Measurements from ENCODE around the gene H2AZ2. TPM values are rescaled to one million over a fixed set of nuclear protein-coding genes. Genes with fewer than 3 reads are reported as not detected.

Gene H2AZ2
- total RNA-seq (125 and 129 TPM in 2 replicates), polyA plus RNA-seq (55.3 and 72.6 TPM in 2 replicates), polyA minus RNA-seq (42.4 and 56.9 TPM in 2 replicates)
- total RNA-seq (2013), result 94.6 TPM

DNA sequence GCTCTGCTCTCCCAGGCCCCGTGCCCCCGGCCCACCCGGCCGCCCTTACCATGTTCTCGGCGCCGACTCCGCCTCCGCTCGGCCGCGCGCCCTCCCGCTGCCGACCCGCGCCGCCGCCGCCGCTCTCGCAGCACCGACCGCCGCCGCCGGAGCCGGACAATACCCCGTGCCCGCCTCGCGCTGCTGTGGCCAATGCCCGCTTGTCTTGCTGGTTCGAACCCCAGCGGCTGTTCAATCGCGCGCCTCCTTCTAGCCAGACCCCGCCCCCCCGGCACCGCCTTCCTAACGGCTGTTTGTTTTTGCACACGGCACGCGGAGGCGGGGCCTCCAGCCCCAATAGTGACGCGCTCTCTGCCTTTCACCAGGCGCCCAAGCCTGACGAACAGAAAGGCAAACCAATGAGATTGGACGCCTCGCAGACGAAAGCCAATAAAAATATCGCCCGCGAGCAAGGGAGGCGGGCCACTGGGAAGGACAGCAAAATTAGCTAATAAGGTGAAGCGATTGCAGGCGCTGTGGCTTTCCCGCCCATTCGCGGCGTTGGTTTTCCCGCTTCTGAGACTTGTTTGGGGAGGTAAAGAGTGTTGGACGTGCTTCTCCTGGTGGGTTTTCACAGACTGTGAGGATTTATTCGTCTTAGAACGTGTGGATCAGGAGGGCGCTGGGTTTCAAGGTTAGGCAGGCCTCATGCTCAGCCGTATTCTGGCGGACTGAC lies at the start of gene H2AZ2:
Gene H2AZ2, minus strand, starts transcription at position 168 of the 715 bp plus-strand sequence. Its CDS starts 116 bp downstream, at position 52.
- POLR2A ChIA-PET, result interaction anchor here (0.6 to 2.4 kb wide), 17 partner anchors 13 to 779 kb away, joined by 3 to 11 read pairs (median 6); partner anchors contain the start of genes DDX56, OGDH, PPIA and PURB
- peaks cover 33% of the 10 kb centered on the region for H3K79me2 ChIP-seq (ENCODE audit: control insufficient read depth, insufficient read depth, low read length)
- peaks cover 16 to 24% of the 10 kb centered on the region in 2 donors for H3K4me1 ChIP-seq (ENCODE audit: control insufficient read depth in 2 of 2, insufficient read depth in 2 of 2, low read length in 2 of 2)
- peak within 1 kb of the TSS; percentile 92 for H3K4me2 ChIP-seq (replicated peaks; ENCODE audit: low read depth, low read length, poor library complexity, severe bottlenecking)
- Mint-ChIP-seq H3K27me3 (no peaks in the 10 kb centered on the region), H3K9me3 (ENCODE audit: insufficient read depth) (no peaks in the 10 kb centered on the region), H3K4me3 (peak within 1 kb of the TSS; percentile 99), H3K4me1 (peaks cover 31% of the 10 kb centered on the region), H3K27ac (peak within 1 kb of the TSS; percentile 100)
- H3K9me3 ChIP-seq (ENCODE audit: control extremely low read depth in 1 of 3, control insufficient read depth in 2 of 3, insufficient read depth in 1 of 3, low read length in 2 of 3), result no peaks in the 10 kb centered on the region
- WGBS (ENCODE audit: insufficient coverage), result under 1% methylated on average over 70 of the region's 70 CpGs
- no peaks in the 10 kb centered on the region for H3K36me3 ChIP-seq (replicated peaks in 1 of 2; ENCODE audit: control extremely low read depth in 1 of 2, control insufficient read depth in 1 of 2, extremely low read depth in 1 of 2, insufficient read depth in 2 of 2, low read length in 1 of 2)
- CTCF ChIA-PET, result interaction anchor here (0.7 to 7.0 kb wide), 29 partner anchors 9 to 289 kb away, joined by 3 to 54 read pairs (median 5); partner anchors contain the start of genes DDX56, OGDH, PPIA and TMED4
- peaks cover 15% of the 10 kb centered on the region for H4K20me1 ChIP-seq (ENCODE audit: control insufficient read depth, insufficient read depth, low read length, poor library complexity, severe bottlenecking)
- ATAC-seq (ENCODE audit: low read depth), result peak; percentile 80
- intact Hi-C loops (cut with micrococcal nuclease), result loop anchor here (1.0 to 5.0 kb wide), 16 partner anchors 9 to 606 kb away; partner anchors contain the start of genes CCM2, NUDCD3, OGDH and PPIA
- peak within 1 kb of the TSS; percentile 93 for H2AFZ ChIP-seq (ENCODE audit: insufficient read depth, low read depth, low read length, poor library complexity, severe bottlenecking)
- DNase-seq, result peak; percentile 100
- H3K4me3 ChIP-seq (ENCODE audit: control extremely low read depth in 1 of 5, extremely low read depth in 1 of 5, insufficient read depth in 1 of 5, low read depth in 2 of 5, low read length in 4 of 5), result peak within 1 kb of the TSS; percentile 67 to 97 (median 85)
- TF ChIP-seq EZH2 (IDR thresholded peaks at IDR 0.05; ENCODE audit: borderline replicate concordance, insufficient read depth, low read depth, low read length, poor library complexity, severe bottlenecking), result no peak
- peak; percentile 35 for TF ChIP-seq CTCF (IDR thresholded peaks at IDR 0.05)
- H3K27ac ChIP-seq (ENCODE audit: low read length in 2 of 2), result peak within 1 kb of the TSS; percentile 94
- H3K9ac ChIP-seq (ENCODE audit: low read length), result peak within 1 kb of the TSS; percentile 73
- no peaks in the 10 kb centered on the region for H3K27me3 ChIP-seq (replicated peaks in 1 of 4; ENCODE audit: control extremely low read depth in 1 of 4, control insufficient read depth in 3 of 4, insufficient read depth in 4 of 4, low read length in 3 of 4)

- POLR2A ChIA-PET, result no interaction called here
- TF ChIP-seq EZH2 (IDR thresholded peaks at IDR 0.05; ENCODE audit: borderline replicate concordance, insufficient read depth, low read depth, low read length, poor library complexity, severe bottlenecking) (no peak), CTCF (IDR thresholded peaks at IDR 0.05) (no peak)
- Mint-ChIP-seq H3K9me3 (ENCODE audit: insufficient read depth) (no peaks in the 10 kb centered on the region), H3K4me1 (peaks cover 3% of the 10 kb centered on the region), H3K27me3 (no peaks in the 10 kb centered on the region), H3K27ac (no peak overlapping the region), H3K4me3 (no peak overlapping the region)
- no peaks in the 10 kb centered on the region for H3K36me3 ChIP-seq (replicated peaks in 1 of 2; ENCODE audit: control extremely low read depth in 1 of 2, control insufficient read depth in 1 of 2, extremely low read depth in 1 of 2, insufficient read depth in 2 of 2, low read length in 1 of 2)
- no peak overlapping the region for H3K4me2 ChIP-seq (replicated peaks; ENCODE audit: low read depth, low read length, poor library complexity, severe bottlenecking)
- no peak for DNase-seq
- WGBS (ENCODE audit: insufficient coverage), result no CpG with 5 or more reads among the region's 1 CpG
- H2AFZ ChIP-seq (ENCODE audit: insufficient read depth, low read depth, low read length, poor library complexity, severe bottlenecking), result no peak overlapping the region
- H3K4me3 ChIP-seq (ENCODE audit: control extremely low read depth in 1 of 5, extremely low read depth in 1 of 5, insufficient read depth in 1 of 5, low read depth in 2 of 5, low read length in 4 of 5), result no peak overlapping the region
- no peaks in the 10 kb centered on the region for H3K27me3 ChIP-seq (replicated peaks in 1 of 4; ENCODE audit: control extremely low read depth in 1 of 4, control insufficient read depth in 3 of 4, insufficient read depth in 4 of 4, low read length in 3 of 4)
- H3K9me3 ChIP-seq (ENCODE audit: control extremely low read depth in 1 of 3, control insufficient read depth in 2 of 3, insufficient read depth in 1 of 3, low read length in 2 of 3), result no peaks in the 10 kb centered on the region
- CTCF ChIA-PET, result no interaction called here
- no peak for ATAC-seq (ENCODE audit: low read depth)
- intact Hi-C loops (cut with micrococcal nuclease), result no loop called here
- H3K9ac ChIP-seq (ENCODE audit: low read length), result no peak overlapping the region
- no peaks in the 10 kb centered on the region for H3K4me1 ChIP-seq (ENCODE audit: control insufficient read depth in 2 of 2, insufficient read depth in 2 of 2, low read length in 2 of 2)
- no peaks in the 10 kb centered on the region for H3K79me2 ChIP-seq (ENCODE audit: control insufficient read depth, insufficient read depth, low read length)
- no peaks in the 10 kb centered on the region for H4K20me1 ChIP-seq (ENCODE audit: control insufficient read depth, insufficient read depth, low read length, poor library complexity, severe bottlenecking)
- H3K27ac ChIP-seq (ENCODE audit: low read length in 2 of 2), result no peak overlapping the region
These were observed 49.4 kb upstream of the H2AZ2 start for GRCh38 chr7:44897309-44897708.

Data from B cell (primary cell).